Renal cortex interstitium (tissue), 15 donors: ENCODE data around the gene DHX9. TPM values are rescaled to one million over a fixed set of nuclear protein-coding genes. Genes with fewer than 3 reads are reported as not detected.
A peak's percentile ranks its signal among the peaks of the same experiment; 100 is the strongest.

Experiments
- DNase-seq, 11 donors: peaks; one replicate each; pipeline ENCODE4 v3.0.0-alpha.2; 2013; ENCODE audit warnings: low read depth in 9 of 11, low spot score in 4 of 11; ENCODE audit errors: extremely low read depth in 1 of 11
- long read RNA-seq, 16 experiments: transcript quantifications; one replicate each; lab custom pipeline, GENCODE V29; 2026
- polyA plus RNA-seq, 3 donors: library from polyadenylated mRNA; unstranded; fragments of 120-200 nt; gene quantifications; one replicate each; pipeline ENCODE4 v1.2.1, GENCODE V29; 2013; ENCODE audit not compliant: insufficient read length in 3 of 3

The DHX9 gene
- polyA plus RNA-seq = 100 to 1,000 TPM; 266 to 281 (median 278) TPM
- long read RNA-seq, donor 1, full-length matches to known transcripts = 6 of 34 reads
- long read RNA-seq, donor 1, partial matches to known transcripts = 28 of 34 reads
- long read RNA-seq, donor 1, other reads (novel, unspliced or antisense) = 0 of 34 reads
- long read RNA-seq, donor 2, full-length matches to known transcripts = 7 of 62 reads
- long read RNA-seq, donor 2, partial matches to known transcripts = 55 of 62 reads
- long read RNA-seq, donor 2, other reads (novel, unspliced or antisense) = 0 of 62 reads
- long read RNA-seq, donor 3, full-length matches to known transcripts = 14 of 135 reads
- long read RNA-seq, donor 3, partial matches to known transcripts = 121 of 135 reads
- long read RNA-seq, donor 3, other reads (novel, unspliced or antisense) = 0 of 135 reads
- long read RNA-seq, donor 4, full-length matches to known transcripts = 13 of 43 reads
- long read RNA-seq, donor 4, partial matches to known transcripts = 30 of 43 reads
- long read RNA-seq, donor 4, other reads (novel, unspliced or antisense) = 0 of 43 reads
- long read RNA-seq, donor 5 = 0 reads
- long read RNA-seq, donor 6, full-length matches to known transcripts = 3 of 70 reads
- long read RNA-seq, donor 6, partial matches to known transcripts = 67 of 70 reads
- long read RNA-seq, donor 6, other reads (novel, unspliced or antisense) = 0 of 70 reads
- long read RNA-seq, donor 7, full-length matches to known transcripts = 16 of 173 reads
- long read RNA-seq, donor 7, partial matches to known transcripts = 157 of 173 reads
- long read RNA-seq, donor 7, other reads (novel, unspliced or antisense) = 0 of 173 reads
- long read RNA-seq, donor 8, full-length matches to known transcripts = 17 of 118 reads
- long read RNA-seq, donor 8, partial matches to known transcripts = 101 of 118 reads
- long read RNA-seq, donor 8, other reads (novel, unspliced or antisense) = 0 of 118 reads
- long read RNA-seq, donor 9, full-length matches to known transcripts = 7 of 50 reads
- long read RNA-seq, donor 9, partial matches to known transcripts = 43 of 50 reads
- long read RNA-seq, donor 9, other reads (novel, unspliced or antisense) = 0 of 50 reads
- long read RNA-seq, donor 10, full-length matches to known transcripts = 14 of 83 reads
- long read RNA-seq, donor 10, partial matches to known transcripts = 69 of 83 reads
- long read RNA-seq, donor 10, other reads (novel, unspliced or antisense) = 0 of 83 reads
- long read RNA-seq, donor 11, full-length matches to known transcripts = 9 of 46 reads
- long read RNA-seq, donor 11, partial matches to known transcripts = 37 of 46 reads
- long read RNA-seq, donor 11, other reads (novel, unspliced or antisense) = 0 of 46 reads
- long read RNA-seq, donor 12, full-length matches to known transcripts = 4 of 21 reads
- long read RNA-seq, donor 12, partial matches to known transcripts = 17 of 21 reads
- long read RNA-seq, donor 12, other reads (novel, unspliced or antisense) = 0 of 21 reads
- long read RNA-seq, donor 13, full-length matches to known transcripts = 21 of 137 reads
- long read RNA-seq, donor 13, partial matches to known transcripts = 116 of 137 reads
- long read RNA-seq, donor 13, other reads (novel, unspliced or antisense) = 0 of 137 reads
- long read RNA-seq, donor 14, full-length matches to known transcripts = 24 of 102 reads
- long read RNA-seq, donor 14, partial matches to known transcripts = 78 of 102 reads
- long read RNA-seq, donor 14, other reads (novel, unspliced or antisense) = 0 of 102 reads
- long read RNA-seq, donor 15, full-length matches to known transcripts = 5 of 39 reads
- long read RNA-seq, donor 15, partial matches to known transcripts = 34 of 39 reads
- long read RNA-seq, donor 15, other reads (novel, unspliced or antisense) = 0 of 39 reads
- long read RNA-seq, donor 16, full-length matches to known transcripts = 30 of 322 reads
- long read RNA-seq, donor 16, partial matches to known transcripts = 286 of 322 reads
- long read RNA-seq, donor 16, other reads (novel, unspliced or antisense) = 6 of 322 reads

- DNase-seq = peak; percentile 79 to 91 (median 88)
Measured at GRCh38 chr1:182839209-182840066, at the start of gene DHX9. Gene DHX9 (plus strand): TSS chr1:182839347. CDS start chr1:182842567, 3,220 bp downstream.

- DNase-seq = no peak
Measured at GRCh38 chr1:182791281-182792179, 47.6 kb upstream of the DHX9 start.

GRCh38 chr1:182794091-182794490, 45.1 kb upstream of the DHX9 start:
- DNase-seq = no peak

GRCh38 chr1:182794676-182795201, 44.4 kb upstream of the DHX9 start:
- no peak for DNase-seq

- no peak for DNase-seq
Measured at GRCh38 chr1:182795563-182796228, 43.5 kb upstream of the DHX9 start.

- no peak for DNase-seq
Measured at GRCh38 chr1:182802006-182802803, 36.9 kb upstream of the DHX9 start.

- no peak for DNase-seq
Measured at GRCh38 chr1:182803846-182804245, 35.3 kb upstream of the DHX9 start.

- no peak for DNase-seq
Measured at GRCh38 chr1:182806015-182806678, 33.0 kb upstream of the DHX9 start.

GRCh38 chr1:182807907-182808306, 31.2 kb upstream of the DHX9 start:
- DNase-seq = no peak

- no peak for DNase-seq
Measured at GRCh38 chr1:182809414-182809957, 29.7 kb upstream of the DHX9 start.

- DNase-seq = no peak
Measured at GRCh38 chr1:182811975-182812722, 27.0 kb upstream of the DHX9 start.

- no peak for DNase-seq
Measured at GRCh38 chr1:182816863-182817262, 22.3 kb upstream of the DHX9 start.

- DNase-seq = no peak
Measured at GRCh38 chr1:182817802-182818201, 21.3 kb upstream of the DHX9 start.
